Measurements from ENCODE around the gene ANKRD55.

GRCh38 chr5:56230576-56230975 lies 2.6 kb downstream of the ANKRD55 start:
- TF ChIP-seq POLR2A (IDR thresholded peaks at IDR 0.05) (no peak), CTCF (IDR thresholded peaks at IDR 0.05) (no peak), POLR2AphosphoS5 (IDR thresholded peaks at IDR 0.05) (no peak)

Data from sigmoid colon (tissue), 4 donors.